GM15510 (cell line): Measurements from ENCODE around the gene PLPP2.

Experiments used
- POLR2A ChIP-seq: IDR thresholded peaks from 3 replicates; pipeline ENCODE4 v1.6.1; 2011; ENCODE audit warnings: borderline replicate concordance; ENCODE audit not compliant: insufficient read length; ENCODE audit errors: extremely low read depth

The PLPP2 gene

GRCh38 chr19:275958-276646 lies 15.1 kb downstream of the PLPP2 start:
- no peak for TF ChIP-seq POLR2A

DNA sequence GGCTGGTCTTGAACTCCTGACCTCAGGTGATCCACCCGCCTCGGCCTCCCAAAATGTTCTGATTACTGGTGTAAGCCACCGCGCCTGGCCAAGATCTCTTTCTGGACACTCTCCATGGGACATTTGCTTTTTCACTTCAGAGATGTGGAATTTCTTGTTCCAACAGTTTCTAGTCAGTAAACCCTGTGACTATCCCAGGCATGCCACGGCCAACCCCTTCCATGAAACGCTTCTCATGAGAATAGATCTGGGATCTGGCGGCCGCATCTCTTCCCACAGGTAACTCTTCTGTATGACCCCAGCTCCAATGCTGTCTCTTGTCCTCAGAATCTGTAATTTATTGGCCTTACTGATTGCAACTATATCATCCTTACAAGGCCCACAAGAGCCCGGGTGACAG lies 16.2 kb downstream of the PLPP2 start:
- no peak for TF ChIP-seq POLR2A

- no peak for TF ChIP-seq POLR2A
These were observed 17.8 kb downstream of the PLPP2 start for GRCh38 chr19:273393-273792.

- no peak for TF ChIP-seq POLR2A
These were observed 19.3 kb downstream of the PLPP2 start for GRCh38 chr19:271856-272255.

DNA sequence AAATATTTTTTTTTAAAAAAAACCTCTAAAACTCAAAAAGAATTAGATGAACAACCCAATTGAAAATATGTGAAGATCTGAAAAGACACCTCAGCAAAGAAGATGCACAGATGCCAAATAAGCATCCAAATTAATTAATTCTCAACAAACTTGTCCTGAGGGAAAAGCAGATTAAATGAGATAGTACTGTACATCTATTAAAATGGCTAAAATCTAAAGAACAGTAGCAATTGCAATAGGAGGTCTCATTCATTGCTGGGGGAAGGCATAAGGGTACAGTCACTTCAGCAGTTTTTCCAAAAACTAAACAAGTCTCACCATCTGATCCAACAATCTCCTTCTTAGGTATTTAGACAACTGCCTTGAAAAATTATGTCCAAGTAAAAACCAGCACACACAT lies 22.0 kb downstream of the PLPP2 start:
- no peak for TF ChIP-seq POLR2A

GRCh38 chr19:262125-262524 lies 29.1 kb downstream of the PLPP2 start:
- TF ChIP-seq POLR2A, result no peak

- TF ChIP-seq POLR2A, result no peak
These were observed 44.7 kb downstream of the PLPP2 start for GRCh38 chr19:246551-246950.

- TF ChIP-seq POLR2A, result no peak
These were observed 45.7 kb downstream of the PLPP2 start for GRCh38 chr19:245457-245856.
